Hematopoietic multipotent progenitor cell treated with erythropoietin and hydrocortisone succinate and interleukin-3 and kit ligand, for 4 days (in vitro differentiated cells): ENCODE results near the gene FYCO1.

Experiments used
- DNase-seq: peaks from one replicate; pipeline ENCODE4 v3.0.0-alpha.2; 2015

The FYCO1 gene

GRCh38 chr3:45911511-45912226 lies 84.0 kb downstream of the FYCO1 start:
- DNase-seq: no peak

- no peak for DNase-seq
Observed at GRCh38 chr3:45910892-45911291, 84.7 kb downstream of the FYCO1 start.

GRCh38 chr3:45909542-45909941 lies 86.1 kb downstream of the FYCO1 start:
- DNase-seq: no peak

GRCh38 chr3:45908761-45909160 lies 86.9 kb downstream of the FYCO1 start:
- DNase-seq: no peak

- DNase-seq: peak; percentile 22
Observed at GRCh38 chr3:45907769-45908705, 87.6 kb downstream of the FYCO1 start.

GRCh38 chr3:45906681-45907407 lies 88.8 kb downstream of the FYCO1 start:
- peak; percentile 23 for DNase-seq

- no peak for DNase-seq
Observed at GRCh38 chr3:45905755-45906154, 89.9 kb downstream of the FYCO1 start.

- DNase-seq: no peak
Observed at GRCh38 chr3:45904931-45905330, 90.7 kb downstream of the FYCO1 start.

- DNase-seq: no peak
Observed at GRCh38 chr3:45896956-45897355, 98.7 kb downstream of the FYCO1 start.

GRCh38 chr3:45895686-45896468 lies 99.7 kb downstream of the FYCO1 start:
- DNase-seq: peak; percentile 13

- DNase-seq: no peak
Observed at GRCh38 chr3:45894015-45894414, 101.6 kb downstream of the FYCO1 start.

- DNase-seq: no peak
Observed at GRCh38 chr3:45892161-45892560, 103.5 kb downstream of the FYCO1 start.

- peak; percentile 53 for DNase-seq
Observed at GRCh38 chr3:45890405-45890804, 105.2 kb downstream of the FYCO1 start.

- DNase-seq: no peak
Observed at GRCh38 chr3:45889337-45889736, 106.3 kb downstream of the FYCO1 start.

- no peak for DNase-seq
Observed at GRCh38 chr3:45887759-45888511, 107.7 kb downstream of the FYCO1 start.

GRCh38 chr3:45887285-45887684 lies 108.3 kb downstream of the FYCO1 start:
- DNase-seq: no peak

- DNase-seq: no peak
Observed at GRCh38 chr3:45885979-45886705, 109.5 kb downstream of the FYCO1 start, which contains the start of gene CCR9. TSS of gene CCR9 (plus strand) at chr3:45886543. CDS start at chr3:45894934, 8,391 bp downstream.

GRCh38 chr3:45884368-45885201 lies 111.0 kb downstream of the FYCO1 start:
- DNase-seq: no peak

- peak; percentile 22 for DNase-seq
Observed at GRCh38 chr3:45881078-45882022, 114.3 kb downstream of the FYCO1 start.
